HG03565 (cell line): ENCODE measurements around the gene NTNG1.

Source experiments
- ATAC-seq: cut with Tn5 transposase; IDR thresholded peaks from one replicate; pipeline ENCODE4 v1.9.1; 2021; ENCODE audit warnings: mild to moderate bottlenecking, moderate library complexity; ENCODE audit not compliant: unreplicated experiment

NTNG1 gene

DNA sequence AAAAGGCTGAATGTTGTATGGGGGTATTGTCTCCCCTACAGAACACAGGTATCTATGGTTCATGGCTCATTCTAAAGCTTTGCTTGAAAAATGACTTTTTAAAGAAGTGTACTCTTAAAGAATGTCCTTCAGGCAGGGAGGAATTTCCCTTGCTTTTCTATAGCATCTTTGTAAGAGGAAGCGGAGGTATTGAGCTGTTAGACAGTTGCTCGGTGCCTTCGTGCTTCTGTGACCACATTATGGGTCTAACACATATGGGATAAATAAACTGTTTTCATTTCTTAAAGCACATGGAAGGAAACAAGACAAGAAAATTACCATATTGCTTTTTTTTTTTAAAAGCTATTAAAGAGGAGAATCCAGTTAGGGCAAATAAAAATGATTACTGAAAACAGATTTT is 182.9 kb downstream of the NTNG1 start:
- no peak for ATAC-seq

DNA sequence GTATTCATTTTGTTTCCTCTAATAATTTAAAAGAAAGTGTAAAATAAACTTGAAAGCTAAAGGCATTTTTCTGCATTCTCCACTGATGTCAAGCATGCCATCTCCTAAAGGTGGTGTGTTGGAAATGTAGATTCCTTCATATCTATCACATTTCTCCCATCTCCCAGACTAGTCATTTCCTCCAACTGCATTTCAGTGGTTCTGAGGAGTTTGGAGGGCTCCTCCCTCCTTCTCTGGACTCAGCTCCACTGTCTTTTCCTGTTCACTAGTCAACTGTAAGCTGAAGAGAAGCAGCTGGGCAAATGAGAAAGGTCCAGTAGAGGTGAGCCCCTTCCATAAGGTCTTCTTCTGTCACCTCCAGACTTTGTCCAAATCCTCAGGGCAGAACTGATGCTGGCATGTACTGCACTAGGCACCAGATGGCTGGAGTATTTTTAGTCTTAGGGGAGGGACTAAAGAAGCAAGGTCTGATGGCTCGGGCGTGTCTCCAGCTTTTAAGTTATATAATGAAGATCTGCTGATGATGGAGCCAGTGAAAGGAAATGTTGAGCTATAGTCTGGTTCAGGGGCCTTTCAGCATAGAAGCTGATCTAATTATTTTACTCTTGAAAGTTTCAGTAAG is 186.1 kb downstream of the NTNG1 start:
- no peak for ATAC-seq

DNA sequence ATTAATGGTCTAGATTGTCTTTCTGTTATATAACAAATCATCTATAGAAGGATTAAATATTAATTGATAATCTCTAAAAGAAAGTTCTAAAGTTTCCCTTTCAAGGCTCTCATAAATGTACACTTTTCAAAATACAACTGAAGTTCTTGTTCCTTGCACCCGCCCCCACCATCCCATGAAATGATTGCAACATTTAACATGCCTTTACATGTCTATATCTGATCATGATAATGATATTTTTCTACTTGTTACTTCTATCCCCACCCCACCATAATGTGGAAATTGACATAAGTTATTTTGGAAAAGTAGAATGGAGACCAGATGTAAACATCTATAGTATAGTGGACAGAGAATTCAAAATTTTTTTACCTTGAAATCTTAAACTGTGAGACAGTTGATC is 186.6 kb downstream of the NTNG1 start:
- no peak for ATAC-seq

DNA sequence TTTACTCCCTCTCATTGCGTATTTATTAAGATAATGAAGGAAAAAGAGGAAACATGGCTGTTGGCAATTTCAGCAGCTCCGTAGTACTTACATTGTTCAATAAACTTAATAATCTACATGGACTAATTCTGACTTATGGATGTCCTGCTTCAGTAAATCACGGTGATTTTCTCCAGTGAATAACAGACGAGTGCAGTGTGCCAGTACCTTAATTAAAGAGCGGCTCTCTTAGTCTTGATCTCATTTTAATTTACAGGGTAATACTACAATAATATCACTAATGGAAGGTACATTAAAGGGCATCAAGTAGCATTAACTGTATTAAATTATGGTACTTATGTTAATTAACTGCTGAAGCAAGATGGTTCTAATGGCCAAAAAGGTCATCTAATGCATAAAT is 187.2 kb downstream of the NTNG1 start:
- no peak for ATAC-seq

DNA sequence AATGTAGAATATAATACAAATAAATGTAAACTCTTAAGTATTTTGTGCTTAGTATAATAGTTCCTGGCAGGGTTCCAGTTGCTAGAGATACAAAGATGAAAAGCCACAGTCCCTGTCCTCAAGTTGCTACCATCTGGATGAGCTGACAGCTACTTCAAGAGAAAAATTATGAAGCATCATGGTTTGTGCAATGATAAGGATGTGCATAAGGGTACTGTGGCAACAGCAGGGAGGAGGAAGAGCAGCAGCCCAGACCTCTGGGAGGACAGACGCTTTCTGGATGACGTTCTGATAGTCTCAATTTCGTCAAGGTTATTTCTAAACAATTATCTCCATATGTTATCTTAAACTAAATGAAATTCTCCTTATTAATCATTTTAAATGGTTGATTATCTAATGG is 198.9 kb downstream of the NTNG1 start:
- no peak for ATAC-seq

DNA sequence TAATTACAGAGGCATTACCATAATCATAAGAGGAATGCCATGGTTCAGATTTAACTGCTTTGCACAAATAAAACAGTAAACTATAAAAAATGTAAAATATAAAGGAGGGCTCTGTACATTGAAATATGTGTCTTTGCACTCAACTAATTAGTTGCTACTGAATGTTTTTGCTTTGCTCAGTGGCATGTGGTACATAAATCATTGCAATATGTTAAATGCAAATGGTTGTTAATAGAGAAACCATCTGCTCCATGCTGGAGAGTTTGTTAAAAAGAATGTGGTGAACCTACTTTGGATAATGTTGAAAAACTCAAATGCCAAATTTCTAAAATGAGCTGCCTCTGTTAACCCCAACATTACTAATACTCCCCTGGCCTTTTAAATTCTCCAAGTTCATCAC is 201.5 kb downstream of the NTNG1 start:
- ATAC-seq: no peak

DNA sequence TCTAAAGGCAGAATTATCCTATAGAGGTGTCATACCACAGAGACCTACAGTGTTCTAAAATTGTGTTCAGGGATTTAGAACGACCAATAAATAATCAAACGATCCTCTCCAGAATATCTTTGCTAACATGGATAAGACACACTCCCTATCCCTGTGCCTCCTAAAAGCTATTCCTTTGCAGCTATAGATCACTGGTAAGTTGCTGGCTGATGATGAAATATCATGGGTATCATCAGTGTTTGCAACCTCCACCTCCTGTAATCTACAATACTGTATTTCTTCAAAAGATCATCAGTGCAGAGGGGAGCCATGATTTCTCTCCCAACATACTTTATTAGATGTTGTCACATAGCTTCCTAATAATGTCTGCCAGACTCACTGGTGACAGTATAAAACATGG is 201.9 kb downstream of the NTNG1 start:
- no peak for ATAC-seq

DNA sequence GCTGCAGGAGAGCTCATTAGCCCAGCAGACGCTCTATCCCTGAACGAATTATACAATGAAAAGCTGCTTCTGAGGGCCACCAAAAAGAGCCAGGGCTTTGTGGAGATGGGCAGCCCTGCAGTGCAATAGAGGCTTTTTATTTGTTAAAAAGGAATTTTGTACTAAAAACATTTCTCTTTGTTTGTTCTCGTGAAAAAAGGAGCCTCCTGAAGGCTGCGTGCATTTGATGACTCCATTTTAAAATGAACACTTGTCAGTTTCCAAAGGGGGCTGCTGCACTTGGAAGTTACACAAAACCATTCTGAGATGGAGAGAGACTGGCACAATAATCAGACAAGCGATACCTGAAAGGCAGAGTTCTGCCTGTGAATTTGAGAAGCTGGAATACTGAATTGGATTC is 202.8 kb downstream of the NTNG1 start:
- ATAC-seq: no peak

DNA sequence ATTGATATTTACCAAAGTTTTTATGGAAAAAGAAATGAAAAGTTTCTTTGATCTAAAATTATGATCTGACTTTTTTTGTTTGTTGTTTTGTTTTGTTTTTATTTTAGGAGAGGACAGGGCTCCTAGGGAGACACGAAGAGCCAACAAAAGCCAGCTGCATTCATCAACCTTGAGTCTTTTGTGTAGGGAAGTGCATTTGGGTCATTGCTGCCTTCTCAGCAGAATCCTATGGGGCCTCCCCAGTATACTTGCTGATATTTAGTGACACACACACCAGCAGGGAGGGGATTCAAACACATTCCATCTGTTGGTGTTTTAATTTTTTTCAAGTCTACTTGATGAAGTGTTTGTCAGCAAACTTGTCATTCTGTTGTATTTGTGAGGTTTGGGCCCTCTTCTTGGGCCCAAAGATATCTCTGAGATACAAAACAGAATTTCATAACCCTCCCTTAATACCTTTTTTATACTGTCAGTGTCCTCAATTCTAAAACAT is 203.5 kb downstream of the NTNG1 start:
- ATAC-seq: no peak

DNA sequence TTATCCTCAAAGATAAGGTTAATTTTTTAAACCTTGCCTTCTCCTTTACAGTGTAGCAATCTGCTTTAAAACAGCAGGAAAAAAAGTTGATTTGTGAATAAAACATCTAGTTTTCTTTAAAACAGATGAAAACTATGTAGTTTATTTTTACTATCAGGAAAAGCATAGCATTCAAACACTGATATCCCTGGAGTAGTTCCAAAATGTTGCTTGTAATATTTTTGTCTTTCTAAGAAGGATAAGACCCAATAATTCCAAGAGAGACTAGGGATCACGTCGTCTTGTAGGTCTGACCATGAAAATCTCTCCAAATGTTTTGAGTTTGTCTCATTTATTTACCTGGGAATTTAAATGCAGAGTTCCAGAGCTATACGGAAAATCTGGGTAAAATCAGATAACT is 204.0 kb downstream of the NTNG1 start:
- ATAC-seq: no peak

DNA sequence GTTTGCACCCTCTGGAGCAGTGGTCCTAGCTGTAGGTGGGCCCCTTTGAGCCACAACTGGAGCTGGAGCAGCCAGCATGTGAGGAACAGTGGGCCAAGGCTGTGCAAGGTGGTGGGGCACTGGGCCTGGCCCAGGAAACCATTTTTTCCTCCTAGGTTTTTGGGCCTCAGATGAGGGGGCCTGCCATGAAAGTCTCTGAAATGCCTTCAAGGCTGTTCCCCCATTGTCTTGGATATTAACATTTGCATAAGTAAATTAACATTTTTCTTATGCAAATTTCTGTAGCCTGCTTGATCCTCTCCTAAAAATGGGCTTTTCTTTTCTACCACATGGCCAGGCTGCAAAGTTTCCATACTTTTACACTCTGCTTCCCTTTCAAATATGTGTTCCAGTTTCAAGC is 212.0 kb downstream of the NTNG1 start:
- no peak for ATAC-seq

DNA sequence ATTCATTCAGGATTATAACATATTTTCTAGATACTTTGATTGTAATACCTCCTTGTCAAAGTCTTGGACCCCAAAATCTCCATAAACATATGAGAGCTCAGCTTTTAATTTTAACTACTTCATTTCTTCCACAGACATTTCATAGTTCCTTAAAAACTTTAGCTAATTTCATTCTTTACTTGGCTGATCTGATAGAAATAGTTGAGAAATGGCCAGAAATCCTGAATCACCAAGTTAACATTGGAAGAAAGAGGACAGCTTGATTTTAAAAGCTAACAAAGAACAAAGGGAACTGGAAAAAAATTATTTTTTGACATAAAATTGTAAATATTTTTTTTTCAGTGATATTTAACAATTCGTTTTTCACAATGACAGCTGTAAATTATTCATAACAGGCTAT is 216.5 kb downstream of the NTNG1 start:
- no peak for ATAC-seq

DNA sequence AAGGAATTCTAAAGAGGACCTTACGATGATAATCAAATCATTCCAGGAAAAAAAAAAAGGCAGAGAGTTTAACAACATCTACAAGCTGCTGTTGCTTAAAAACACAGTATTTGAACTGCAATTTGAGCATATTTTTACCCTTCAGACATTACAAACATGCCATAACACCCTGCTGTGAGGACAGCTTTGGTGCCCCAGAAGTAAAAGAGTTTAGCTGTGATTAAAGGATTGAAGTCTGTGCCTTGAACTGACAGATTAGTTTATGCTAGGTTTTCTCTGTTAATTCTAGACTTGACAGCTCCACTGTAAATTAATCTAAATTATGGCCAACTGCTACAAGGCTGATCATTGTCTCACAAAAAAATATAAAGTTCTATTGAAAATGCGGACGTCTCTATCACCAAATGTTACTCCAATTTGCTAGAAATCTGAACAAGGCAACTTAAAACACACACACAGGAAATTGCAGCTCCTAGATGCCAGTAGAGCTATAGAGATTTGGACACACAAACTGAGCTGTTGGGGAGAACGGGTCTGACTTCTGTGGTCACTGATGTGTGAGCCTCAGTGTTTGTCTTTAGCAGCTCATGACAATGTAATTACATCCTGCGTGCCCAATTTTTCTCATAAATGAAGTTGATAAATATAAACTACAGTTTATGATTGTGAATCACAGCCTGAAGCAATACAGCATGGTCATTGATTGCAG is 217.9 kb downstream of the NTNG1 start:
- ATAC-seq: no peak

DNA sequence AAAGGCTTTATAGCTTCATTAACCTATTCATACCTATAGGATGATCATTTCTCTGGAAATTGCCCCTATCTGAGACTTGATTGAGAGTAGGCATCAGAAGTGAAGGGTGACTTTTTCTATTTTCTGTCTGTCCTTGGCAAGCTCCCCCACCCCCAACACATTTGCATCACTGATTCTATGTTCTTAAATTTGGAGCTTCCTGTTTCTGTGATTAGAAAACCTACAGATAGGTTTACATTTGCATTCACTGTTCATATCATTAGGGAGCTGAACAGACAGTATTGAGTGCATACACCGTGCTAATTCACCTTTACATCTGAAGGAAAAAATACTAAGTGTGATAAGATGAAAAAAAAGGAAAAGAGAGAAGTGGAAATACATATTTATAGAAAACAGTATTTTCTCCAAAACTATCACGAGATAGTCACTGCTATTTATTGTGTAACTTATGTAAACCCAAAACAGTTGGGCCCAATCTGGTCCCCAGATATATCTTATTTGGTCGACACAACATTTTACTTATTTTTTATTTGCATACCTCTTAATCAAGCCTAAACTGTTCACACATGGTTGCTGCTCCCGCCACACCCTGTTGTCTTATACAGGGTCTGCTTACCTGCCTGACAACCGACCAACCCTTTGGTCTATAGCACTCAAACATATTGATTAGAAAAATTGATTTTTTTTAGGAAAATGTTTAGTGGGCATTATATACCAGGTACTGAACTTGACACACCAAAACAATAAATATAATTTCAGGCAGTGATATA is 218.8 kb downstream of the NTNG1 start:
- peak; percentile 39 for ATAC-seq

DNA sequence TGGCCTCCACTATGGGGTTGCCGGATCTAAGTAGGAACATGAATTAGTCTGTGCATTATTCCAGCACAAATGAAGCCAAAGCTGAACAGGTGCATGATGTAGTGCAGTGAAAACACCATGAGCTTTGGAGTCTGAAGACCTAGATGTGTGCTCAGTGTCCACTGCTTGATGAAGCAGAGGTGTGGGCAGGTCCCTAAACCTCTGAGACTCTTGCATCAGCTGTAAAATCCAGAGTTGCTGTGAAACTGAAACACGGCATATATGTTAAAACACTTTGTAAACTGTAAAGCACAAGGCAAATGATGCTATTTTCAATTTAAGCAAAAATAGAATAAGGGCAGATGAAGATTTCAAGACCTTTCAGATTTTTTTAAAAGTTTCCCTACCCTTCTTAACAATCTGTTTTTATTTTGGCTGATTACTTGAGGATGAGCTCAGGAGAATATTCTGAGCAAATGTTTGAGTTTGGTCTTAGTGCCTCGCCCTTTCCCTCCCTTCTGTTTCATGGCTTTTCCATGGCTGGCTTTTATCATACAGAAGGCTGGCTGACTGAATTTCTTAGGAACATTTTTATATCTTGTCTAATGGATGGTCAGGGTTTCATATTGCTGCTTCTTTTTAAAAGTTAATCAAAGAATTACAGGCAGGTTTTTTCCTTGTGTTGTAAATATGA is 221.8 kb downstream of the NTNG1 start:
- no peak for ATAC-seq

DNA sequence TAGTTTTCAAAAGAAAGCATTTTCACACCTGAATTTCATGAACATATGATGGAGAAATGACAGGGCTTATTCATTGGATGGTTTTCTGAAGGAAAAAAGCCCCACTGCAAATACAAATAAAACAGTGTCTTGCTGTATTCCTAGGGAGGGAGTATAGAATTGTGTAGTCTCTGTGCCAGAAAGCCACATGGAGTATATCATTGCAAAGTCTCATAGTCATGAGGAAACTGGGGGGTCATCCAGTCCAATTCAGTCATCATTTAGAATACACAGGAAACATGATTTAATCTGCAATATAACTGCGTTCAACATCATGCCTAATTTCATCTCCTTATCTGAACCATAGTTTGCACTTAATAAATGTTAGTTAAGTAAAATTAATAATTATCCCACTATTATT is 222.3 kb downstream of the NTNG1 start:
- no peak for ATAC-seq

DNA sequence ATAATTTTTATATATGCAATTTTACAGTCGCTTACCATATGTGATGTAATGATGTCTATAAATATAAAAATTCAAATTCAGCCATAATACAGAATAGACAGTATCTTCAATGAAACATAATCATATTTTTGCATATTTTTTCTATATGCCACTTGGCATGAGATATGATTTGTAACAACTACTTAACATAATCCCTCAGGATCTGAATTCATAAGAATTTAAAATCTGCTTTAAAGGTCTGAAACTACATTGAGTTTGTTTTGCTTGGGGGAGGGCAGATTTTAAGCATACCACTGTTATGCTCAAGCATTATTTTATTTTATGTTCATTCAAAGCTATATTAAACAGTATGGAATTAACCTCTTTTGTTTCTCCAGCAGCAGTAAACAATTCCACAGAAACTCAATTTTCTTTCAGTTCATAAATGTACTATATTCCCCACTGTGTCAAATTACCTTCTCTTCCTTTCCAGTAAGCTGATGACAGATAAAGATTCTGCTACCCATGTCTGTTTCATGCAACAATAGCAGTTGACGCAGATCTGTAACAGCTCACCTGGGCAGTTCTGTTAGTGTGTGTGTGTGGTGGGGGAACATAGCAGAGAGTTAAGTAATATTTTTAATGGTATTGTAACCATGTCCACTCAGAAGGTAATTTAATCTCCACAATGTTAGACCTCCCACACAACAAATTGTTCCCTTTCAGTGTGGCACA is 224.8 kb downstream of the NTNG1 start:
- ATAC-seq: no peak

DNA sequence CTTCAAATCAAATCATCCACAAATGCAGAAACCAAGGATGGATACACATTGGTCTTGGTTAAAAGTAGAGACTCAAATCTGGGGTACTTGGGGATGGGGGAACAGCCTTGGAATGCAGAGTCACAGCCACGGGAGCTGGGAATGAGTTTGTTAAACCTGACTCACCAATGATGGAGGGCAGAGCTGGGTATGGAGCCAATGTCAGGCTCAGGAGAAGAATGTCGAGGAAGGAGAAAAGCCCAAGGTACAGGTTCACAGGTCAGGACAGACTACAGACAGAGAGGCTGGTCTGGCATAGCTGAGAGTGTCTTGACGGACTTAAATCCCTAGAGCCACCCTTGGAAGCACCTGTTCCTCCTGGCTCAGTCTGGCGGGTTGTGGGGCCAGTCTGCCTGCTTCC is 237.6 kb downstream of the NTNG1 start:
- ATAC-seq: no peak

DNA sequence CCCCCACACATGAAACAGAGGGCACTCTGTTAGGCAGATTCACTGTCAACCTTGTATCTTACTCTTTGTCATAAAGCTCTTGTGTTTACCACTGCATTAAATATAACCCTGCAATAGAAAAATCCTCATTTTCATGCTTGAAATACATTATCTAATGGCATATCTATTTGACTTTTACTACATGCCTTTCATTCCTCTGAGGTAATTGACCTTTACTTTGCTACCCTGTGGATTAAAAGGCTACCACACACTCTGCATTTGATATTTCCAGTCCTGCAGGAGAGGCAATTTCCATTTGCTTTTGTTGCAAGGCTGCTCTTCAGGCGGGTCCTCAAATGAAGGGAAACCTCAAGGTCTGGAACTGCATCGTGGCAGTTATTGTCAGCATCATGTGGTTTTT is 238.0 kb downstream of the NTNG1 start:
- ATAC-seq: no peak

DNA sequence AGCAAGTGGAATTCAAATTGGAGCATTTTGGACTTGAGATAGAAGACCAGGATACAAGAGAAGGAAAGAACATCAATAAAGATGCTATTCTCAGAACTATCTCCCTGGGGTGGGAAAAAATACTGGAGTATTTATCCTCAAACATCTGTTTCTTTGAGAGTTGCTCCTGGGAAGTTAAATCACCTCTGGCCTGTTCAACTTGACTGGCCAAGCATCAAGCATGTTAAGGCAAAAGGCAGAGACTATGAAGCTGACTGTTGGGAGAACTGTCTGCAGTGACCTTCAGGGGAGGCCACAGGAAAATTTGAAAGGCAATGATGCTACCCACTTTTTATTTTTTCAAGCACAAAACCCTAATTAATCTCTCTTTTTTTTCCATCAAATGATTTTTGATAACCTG is 239.0 kb downstream of the NTNG1 start:
- no peak for ATAC-seq
